GM12878 (cell line): ENCODE results near the gene SHLD1.

ENCODE experiments used
- EZH2 ChIP-seq: IDR thresholded peaks from 2 replicates; pipeline ENCODE4 v1.6.1; 2012; ENCODE audit warnings: low read depth, mild to moderate bottlenecking, control low read depth, inconsistent platforms, low read length, borderline replicate concordance; ENCODE audit not compliant: control insufficient read depth
- NFXL1 ChIP-seq: fragments of 450-650 bp; IDR thresholded peaks from 2 replicates; pipeline ENCODE4 v1.6.1; 2017; ENCODE audit warnings: antibody characterized with exemption, mild to moderate bottlenecking, borderline replicate concordance
- RFX5 ChIP-seq: IDR thresholded peaks from 2 replicates; pipeline ENCODE4 v1.6.1; 2011; ENCODE audit warnings: low read depth, low read length, improper control_type of control experiment
- TF ChIP-seq, protein P1 (sequence below), 3 experiments: IDR thresholded peaks in 2 of 3; conservative IDR thresholded peaks in 1 of 3; 2 replicates each; pipeline ENCODE4 v1.5.1; 2011; ENCODE audit warnings: low read depth in 3 of 3, low read length in 3 of 3, mild to moderate bottlenecking in 3 of 3, control low read depth in 2 of 3, moderate library complexity in 2 of 3, inconsistent platforms in 1 of 3, mixed read lengths in 1 of 3; ENCODE audit not compliant: control insufficient read depth in 2 of 3, insufficient read depth in 1 of 3; ENCODE audit errors: extremely low read depth in 1 of 3

DNA sequence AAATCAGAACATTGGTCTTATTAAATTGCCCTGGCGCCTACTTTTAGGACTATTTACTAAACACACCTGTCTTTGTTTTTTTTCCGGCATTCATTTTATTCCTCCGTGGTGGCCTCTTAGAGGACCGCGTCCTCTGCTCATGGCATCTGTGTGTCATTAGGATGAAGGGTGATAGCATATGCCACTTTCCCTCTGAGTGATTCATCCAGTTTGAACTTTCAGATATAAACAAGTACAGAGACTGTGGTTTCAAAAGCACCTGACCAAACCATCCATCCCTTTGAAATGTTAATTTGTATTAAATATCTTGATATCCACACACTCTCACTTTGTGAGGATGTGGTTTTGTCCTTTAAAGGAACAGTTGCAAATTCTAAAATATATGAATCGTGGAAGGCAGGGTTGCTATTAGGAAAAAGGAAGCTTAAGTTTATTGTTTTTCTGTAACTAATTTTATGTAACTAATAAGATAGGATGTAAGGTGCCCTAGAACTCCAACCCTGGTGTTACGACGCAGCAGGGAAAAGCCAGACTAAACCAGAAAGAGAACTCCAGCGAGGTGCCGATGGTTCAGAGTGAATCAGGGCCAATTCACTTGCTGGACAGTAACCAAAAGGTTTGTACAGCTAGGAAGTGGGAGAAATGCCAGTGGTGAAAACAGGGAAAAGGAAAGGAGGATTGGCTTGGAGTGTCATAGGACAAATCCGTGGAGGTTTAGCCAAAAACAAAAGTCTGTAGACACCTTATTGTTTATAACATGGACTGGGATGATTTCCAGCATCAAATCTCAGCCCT lies 98.7 kb downstream of the SHLD1 start:
- TF ChIP-seq NFXL1 (no peak), EZH2 (no peak), RFX5 (no peak)
- TF ChIP-seq, protein P1, sequence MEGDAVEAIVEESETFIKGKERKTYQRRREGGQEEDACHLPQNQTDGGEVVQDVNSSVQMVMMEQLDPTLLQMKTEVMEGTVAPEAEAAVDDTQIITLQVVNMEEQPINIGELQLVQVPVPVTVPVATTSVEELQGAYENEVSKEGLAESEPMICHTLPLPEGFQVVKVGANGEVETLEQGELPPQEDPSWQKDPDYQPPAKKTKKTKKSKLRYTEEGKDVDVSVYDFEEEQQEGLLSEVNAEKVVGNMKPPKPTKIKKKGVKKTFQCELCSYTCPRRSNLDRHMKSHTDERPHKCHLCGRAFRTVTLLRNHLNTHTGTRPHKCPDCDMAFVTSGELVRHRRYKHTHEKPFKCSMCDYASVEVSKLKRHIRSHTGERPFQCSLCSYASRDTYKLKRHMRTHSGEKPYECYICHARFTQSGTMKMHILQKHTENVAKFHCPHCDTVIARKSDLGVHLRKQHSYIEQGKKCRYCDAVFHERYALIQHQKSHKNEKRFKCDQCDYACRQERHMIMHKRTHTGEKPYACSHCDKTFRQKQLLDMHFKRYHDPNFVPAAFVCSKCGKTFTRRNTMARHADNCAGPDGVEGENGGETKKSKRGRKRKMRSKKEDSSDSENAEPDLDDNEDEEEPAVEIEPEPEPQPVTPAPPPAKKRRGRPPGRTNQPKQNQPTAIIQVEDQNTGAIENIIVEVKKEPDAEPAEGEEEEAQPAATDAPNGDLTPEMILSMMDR (IDR thresholded peaks at IDR 0.05 in 2 of 3, conservative IDR thresholded peaks at IDR 0.05 in 1 of 3; ENCODE audit: control insufficient read depth in 2 of 3, extremely low read depth in 1 of 3, insufficient read depth in 1 of 3, low read depth in 3 of 3, low read length in 3 of 3) = no peak
